HepG2 (cell line): ENCODE results near the gene PARP2. TPM values are rescaled to one million over a fixed set of nuclear protein-coding genes. Genes with fewer than 3 reads are reported as not detected.

Experiments
- ATAC-seq: fragments of 200-7000 bp; cut with Tn5 transposase; 3 replicates; pipeline ENCODE4 v1.9.1; 2020; ENCODE audit warnings: mild to moderate bottlenecking, moderate library complexity
- BruUV-seq: library from RNA; stranded (reverse); fragments of 400-500 nt; replicated peaks from 2 replicates; lab custom pipeline; 2021; lab: Mats Ljungman, UMichigan
- CTCF ChIA-PET: fragments of 300-600 bp; formaldehyde crosslinking; extraction: SDS; loops from one replicate; lab custom pipeline; 2021; ENCODE audit warnings: low total read pairs, inconsistent platforms, low intra/inter-chr PET ratio; lab: Yijun Ruan, JAX
- POLR2A ChIA-PET: fragments of 350-600 bp; sonication (Branson Sonifier 250); formaldehyde crosslinking; loops from one replicate; lab custom pipeline; 2020; ENCODE audit warnings: antibody characterized with exemption, inconsistent platforms; lab: Yijun Ruan, JAX
- DNase-seq: peaks from one replicate; pipeline ENCODE4 v3.0.0-alpha.2; 2015; ENCODE audit warnings: low spot score
- FAIRE-seq: peaks from 3 replicates; lab custom pipeline; 2011; peaks lifted over from hg19 to GRCh38; lab: Jason Lieb, UNC
- H2AFZ ChIP-seq: one replicate; pipeline ENCODE4 v1.6.1; 2011; ENCODE audit warnings: low read length, inconsistent platforms
- H3K27ac ChIP-seq: fragments of 300-600 bp; 3 replicates; pipeline ENCODE4 v1.8.0; 2011; ENCODE audit warnings: mixed run types, mild to moderate bottlenecking, mixed read lengths, low read length, inconsistent platforms; ENCODE audit not compliant: insufficient read depth; ENCODE audit errors: extremely low read length
- H3K27me3 ChIP-seq, 2 experiments: fragments of 200-600 bp in 1 of 2; 2 replicates in 1 of 2; 3 replicates in 1 of 2; pipeline versions ENCODE4 v1.6.0 to v1.8.0; 2011; ENCODE audit warnings: low read length in 2 of 2, mild to moderate bottlenecking in 2 of 2, moderate library complexity in 2 of 2, inconsistent platforms in 1 of 2; ENCODE audit not compliant: insufficient read depth in 2 of 2, control insufficient read depth in 1 of 2
- H3K36me3 ChIP-seq, 2 experiments: fragments of 200-600 bp in 1 of 2; replicated peaks in 1 of 2; 2 replicates in 1 of 2; 3 replicates in 1 of 2; pipeline versions ENCODE4 v1.5.1 to v1.8.0; 2011; ENCODE audit warnings: low read length in 2 of 2, inconsistent platforms in 1 of 2; ENCODE audit not compliant: insufficient read depth in 2 of 2, control insufficient read depth in 1 of 2
- H3K4me1 ChIP-seq: 2 replicates; pipeline ENCODE4 v1.5.1; 2012; ENCODE audit warnings: low read length, inconsistent platforms; ENCODE audit not compliant: insufficient read depth
- H3K4me2 ChIP-seq: 2 replicates; pipeline ENCODE4 v1.6.0; 2011; ENCODE audit warnings: low read depth, low read length, inconsistent platforms
- H3K4me3 ChIP-seq, 3 experiments: fragments of 200-600 bp in 1 of 3; sonication (generic), shearing (Covaris generic) in 1 of 3; replicated peaks in 1 of 3; 2 replicates each; pipeline ENCODE4 v1.5.1; 2011 to 2016; ENCODE audit warnings: low read length in 3 of 3, inconsistent platforms in 2 of 3, low read depth in 2 of 3, mild to moderate bottlenecking in 2 of 3, control low read depth in 1 of 3, mixed read lengths in 1 of 3; ENCODE audit not compliant: insufficient read depth in 1 of 3
- H3K79me2 ChIP-seq: one replicate; pipeline ENCODE4 v1.6.1; 2011; ENCODE audit warnings: low read length, inconsistent platforms; ENCODE audit not compliant: insufficient read depth
- H3K9ac ChIP-seq: 2 replicates; pipeline ENCODE4 v1.6.0; 2011; ENCODE audit warnings: mild to moderate bottlenecking, low read depth, low read length, inconsistent platforms; ENCODE audit not compliant: insufficient read depth
- H3K9me3 ChIP-seq: 2 replicates; pipeline ENCODE4 v1.5.1; 2012; ENCODE audit warnings: mild to moderate bottlenecking, low read length
- H4K20me1 ChIP-seq: 2 replicates; pipeline ENCODE4 v1.6.0; 2011; ENCODE audit warnings: inconsistent platforms, mild to moderate bottlenecking, low read length, moderate library complexity; ENCODE audit not compliant: insufficient read depth
- CEBPB ChIP-seq: IDR thresholded peaks from 2 replicates; pipeline ENCODE4 v1.6.1; 2011; ENCODE audit warnings: low read depth, low read length, improper control_type of control experiment, borderline replicate concordance
- NR2C2 ChIP-seq: sonication (generic); formaldehyde crosslinking; IDR thresholded peaks from 2 replicates; pipeline ENCODE4 v1.4.0; 2020; ENCODE audit warnings: missing genetic modification reagents, mild to moderate bottlenecking, moderate library complexity, borderline replicate concordance
- NR2F1 ChIP-seq, 2 experiments: fragments of 450-650 bp in 1 of 2; formaldehyde crosslinking in 1 of 2; IDR thresholded peaks; 2 replicates each; pipeline versions ENCODE4 v1.5.0 to v1.6.1; 2016 to 2020; ENCODE audit warnings: mild to moderate bottlenecking in 1 of 2, missing compliant biosample characterization in 1 of 2, missing genetic modification reagents in 1 of 2, moderate library complexity in 1 of 2
- NR2F6 ChIP-seq, 2 experiments: IDR thresholded peaks; 2 replicates each; pipeline ENCODE4 v1.6.1; 2016; ENCODE audit warnings: antibody characterized with exemption in 1 of 2, mild to moderate bottlenecking in 1 of 2
- RARA ChIP-seq: IDR thresholded peaks from 2 replicates; pipeline ENCODE4 v1.6.1; 2016; ENCODE audit warnings: missing genetic modification reagents, missing compliant biosample characterization
- SALL1 ChIP-seq: sonication (generic); formaldehyde crosslinking; IDR thresholded peaks from 2 replicates; pipeline ENCODE4 v1.8.0; 2022; ENCODE audit warnings: mild to moderate bottlenecking, missing genetic modification reagents
- SNRNP70 ChIP-seq: fragments of 200-400 bp; formaldehyde crosslinking; IDR thresholded peaks from 2 replicates; pipeline ENCODE4 v1.6.1; 2017; ENCODE audit warnings: mild to moderate bottlenecking, low read depth, low read length, moderate library complexity
- ZFYVE20 ChIP-seq: sonication (generic); formaldehyde crosslinking; IDR thresholded peaks from 2 replicates; pipeline ENCODE4 v1.8.0; 2023; ENCODE audit warnings: low read depth, mild to moderate bottlenecking, moderate library complexity, missing genetic modification reagents, borderline replicate concordance
- ZNF121 ChIP-seq: sonication (generic); formaldehyde crosslinking; IDR thresholded peaks from 2 replicates; pipeline ENCODE4 v1.5.0; 2020; ENCODE audit warnings: mild to moderate bottlenecking, missing genetic modification reagents
- ZNF354B ChIP-seq: sonication (generic); formaldehyde crosslinking; IDR thresholded peaks from 2 replicates; pipeline ENCODE4 v1.8.0; 2022; ENCODE audit warnings: mild to moderate bottlenecking, missing genetic modification reagents
- ZNF432 ChIP-seq: sonication (generic); formaldehyde crosslinking; IDR thresholded peaks from 2 replicates; pipeline ENCODE4 v1.5.0; 2020; ENCODE audit warnings: missing genetic modification reagents, mild to moderate bottlenecking, borderline replicate concordance
- ZNF512 ChIP-seq: sonication (generic); formaldehyde crosslinking; IDR thresholded peaks from 2 replicates; pipeline ENCODE4 v1.4.0; 2020; ENCODE audit warnings: mild to moderate bottlenecking, missing genetic modification reagents
- ZNF549 ChIP-seq: sonication (generic); formaldehyde crosslinking; IDR thresholded peaks from 2 replicates; pipeline ENCODE4 v1.5.0; 2020; ENCODE audit warnings: missing genetic modification reagents
- ZNF674 ChIP-seq: sonication (generic); formaldehyde crosslinking; IDR thresholded peaks from 2 replicates; pipeline ENCODE4 v1.5.0; 2020; ENCODE audit warnings: low read depth, mild to moderate bottlenecking, missing genetic modification reagents
- ZNF713 ChIP-seq: sonication (generic); formaldehyde crosslinking; IDR thresholded peaks from 2 replicates; pipeline ENCODE4 v1.4.0; 2020; ENCODE audit warnings: mild to moderate bottlenecking, missing genetic modification reagents
- ZNF749 ChIP-seq: sonication (generic); formaldehyde crosslinking; IDR thresholded peaks from 2 replicates; pipeline ENCODE4 v1.8.0; 2022; ENCODE audit warnings: mild to moderate bottlenecking, missing genetic modification reagents, moderate library complexity, borderline replicate concordance
- WGBS: methylation state at CpG from one replicate; pipeline ENCODE4 v1.1.6; 2017; ENCODE audit warnings: low lambda C conversion rate; 5-methylcytosine and 5-hydroxymethylcytosine counted together
- in situ Hi-C: cut with HindIII; loops from 2 replicates; pipeline ENCODE4 v1.10.0; 2017; ENCODE audit warnings: low pct_unique_long_range_greater_than_20kb; ENCODE audit not compliant: extremely low pct_ligation_motif_present
- intact Hi-C: fragments of 100-400 bp; cut with micrococcal nuclease; formaldehyde crosslinking; loops from one replicate; pipeline ENCODE4 v1.10.0; 2022; ENCODE audit not compliant: unreplicated experiment
- polyA plus RNA-seq, 8 experiments: library from polyadenylated mRNA; depleted of rRNA in 3 of 8; stranded (reverse) in 7 of 8; unstranded in 1 of 8; fragments of >200 nt; fragmentation: Illumina TruSeq in 4 of 8; extraction: Trizol in 4 of 8; gene quantifications; 2 replicates each; pipeline versions ENCODE4 v1.2.1 to v1.2.3, GENCODE V29; 2011 to 2016; ENCODE audit warnings: low read depth in 4 of 8, missing spikeins in 1 of 8, mixed read lengths in 1 of 8; ENCODE audit not compliant: insufficient read depth in 1 of 8
- total RNA-seq, 5 experiments: library from RNA; depleted of rRNA; stranded (reverse); fragments of >200 nt; fragmentation: Illumina TruSeq; extraction: Trizol; gene quantifications; 2 replicates each; pipeline ENCODE4 v1.2.3, GENCODE V29; 2016; ENCODE audit warnings: low read depth in 1 of 5
- TF ChIP-seq, protein P1 (sequence below): sonication (generic); formaldehyde crosslinking; IDR thresholded peaks from 2 replicates; pipeline ENCODE4 v1.4.0; 2020; ENCODE audit warnings: missing genetic modification reagents
- TF ChIP-seq, protein P2 (sequence below): sonication (generic); formaldehyde crosslinking; IDR thresholded peaks from 2 replicates; pipeline ENCODE4 v1.8.0; 2022; ENCODE audit warnings: missing genetic modification reagents, mild to moderate bottlenecking, borderline replicate concordance

Gene PARP2
- total and polyA plus RNA-seq, 2 of the 13 experiments (the other 11 are each of a cell fraction or from before 2014, with no cell fraction given), result 37.3 to 38.4 TPM

DNA sequence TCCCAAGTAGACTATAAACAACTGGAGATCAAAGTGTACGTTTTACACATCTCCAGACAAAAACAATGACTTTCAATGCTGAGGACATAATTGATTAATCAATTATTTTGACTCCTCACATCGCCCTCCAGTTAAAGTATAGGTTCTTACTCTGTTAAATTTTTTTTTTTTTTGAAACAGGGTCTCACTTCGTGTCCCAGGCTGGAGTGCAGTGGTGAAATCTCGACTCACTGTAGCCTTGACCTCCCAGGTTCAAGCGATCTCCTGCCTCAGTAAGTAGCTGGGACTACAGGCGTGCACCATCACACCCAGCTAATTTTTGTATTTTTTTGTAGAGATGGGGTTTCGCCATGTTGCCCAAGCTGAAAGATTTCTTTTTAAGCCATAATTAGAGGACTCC is 9.4 kb upstream of the PARP2 start:
- no peak overlapping the region for H2AFZ ChIP-seq
- peak overlapping the region; percentile 79 for H3K27ac ChIP-seq
- H3K9ac ChIP-seq, result peak overlapping the region; percentile 82; the same call in 1 of the 2 replicates
- ChIA-PET CTCF (no interaction called here), POLR2A (interaction anchor here (1.2 to 9.8 kb wide), 2 partner anchors 8 to 128 kb away, joined by 5 to 139 read pairs; partner anchors contain the start of genes PARP2 and PIP4P1)
- H3K4me3 ChIP-seq, result peak overlapping the region in 2 of 3 experiments; percentile 75 to 78; a peak in 2 of 6 replicates
- FAIRE-seq (no peak), ATAC-seq (no peak), DNase-seq (no peak)
- 11% methylated on average over 7 of the region's 7 CpGs for WGBS
- peaks cover 12% of the 10 kb centered on the region; the same call in 1 of the 2 replicates for H4K20me1 ChIP-seq
- peaks cover 39% of the 10 kb centered on the region for H3K79me2 ChIP-seq
- peaks cover 48% of the 10 kb centered on the region for H3K4me1 ChIP-seq
- H3K4me2 ChIP-seq, result peak overlapping the region; percentile 78
- no peaks in the 10 kb centered on the region; a peak in 1 of 5 replicates for H3K27me3 ChIP-seq
- intact Hi-C loops, result no loop called here
- H3K9me3 ChIP-seq, result no peaks in the 10 kb centered on the region
- no TSS peak for BruUV-seq
- H3K36me3 ChIP-seq, result peaks cover 0 to 2% of the 10 kb centered on the region in 2 experiments; a peak in 2 of 5 replicates
- in situ Hi-C loops, result loop anchor here (25.0 kb wide), 2 partner anchors 128 to 653 kb away; partner anchors contain the start of genes APEX1, METTL17, OSGEP and PIP4P1
- TF ChIP-seq ZNF549 (CRISPR knock-in tag) (no peak), SNRNP70 (no peak), ZNF121 (CRISPR knock-in tag) (peak; percentile 68), NR2F6 (IDR thresholded peaks at IDR 0.05) (0 out of 2 replicates have a peak, but pooled peaks have one; percentile 21), NR2F6 (CRISPR knock-in tag; IDR thresholded peaks at IDR 0.05) (peak; percentile 69), ZNF674 (CRISPR knock-in tag) (no peak), ZNF713 (CRISPR knock-in tag) (no peak), RARA (peak; percentile 28; the same call in 1 of the 2 replicates), ZNF749 (CRISPR knock-in tag) (no peak), NR2C2 (CRISPR knock-in tag) (0 out of 2 replicates have a peak, but pooled peaks have one; percentile 29), SALL1 (CRISPR knock-in tag) (0 out of 2 replicates have a peak, but pooled peaks have one; percentile 15), ZNF432 (CRISPR knock-in tag) (no peak), NR2F1 (CRISPR knock-in tag; IDR thresholded peaks at IDR 0.05) (0 out of 4 replicates have a peak, but pooled peaks of 1 of the 2 experiments have one; percentile 20), ZFYVE20 (CRISPR knock-in tag) (no peak), ZNF354B (no peak), ZNF512 (CRISPR knock-in tag) (no peak), CEBPB (no peak)
- TF ChIP-seq, protein P1, sequence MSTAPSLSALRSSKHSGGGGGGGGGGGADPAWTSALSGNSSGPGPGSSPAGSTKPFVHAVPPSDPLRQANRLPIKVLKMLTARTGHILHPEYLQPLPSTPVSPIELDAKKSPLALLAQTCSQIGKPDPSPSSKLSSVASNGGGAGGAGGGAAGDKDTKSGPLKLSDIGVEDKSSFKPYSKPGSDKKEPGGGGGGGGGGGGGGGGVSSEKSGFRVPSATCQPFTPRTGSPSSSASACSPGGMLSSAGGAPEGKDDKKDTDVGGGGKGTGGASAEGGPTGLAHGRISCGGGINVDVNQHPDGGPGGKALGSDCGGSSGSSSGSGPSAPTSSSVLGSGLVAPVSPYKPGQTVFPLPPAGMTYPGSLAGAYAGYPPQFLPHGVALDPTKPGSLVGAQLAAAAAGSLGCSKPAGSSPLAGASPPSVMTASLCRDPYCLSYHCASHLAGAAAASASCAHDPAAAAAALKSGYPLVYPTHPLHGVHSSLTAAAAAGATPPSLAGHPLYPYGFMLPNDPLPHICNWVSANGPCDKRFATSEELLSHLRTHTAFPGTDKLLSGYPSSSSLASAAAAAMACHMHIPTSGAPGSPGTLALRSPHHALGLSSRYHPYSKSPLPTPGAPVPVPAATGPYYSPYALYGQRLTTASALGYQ (CRISPR knock-in tag), result 0 out of 2 replicates have a peak, but pooled peaks have one; percentile 4
- TF ChIP-seq, protein P2, sequence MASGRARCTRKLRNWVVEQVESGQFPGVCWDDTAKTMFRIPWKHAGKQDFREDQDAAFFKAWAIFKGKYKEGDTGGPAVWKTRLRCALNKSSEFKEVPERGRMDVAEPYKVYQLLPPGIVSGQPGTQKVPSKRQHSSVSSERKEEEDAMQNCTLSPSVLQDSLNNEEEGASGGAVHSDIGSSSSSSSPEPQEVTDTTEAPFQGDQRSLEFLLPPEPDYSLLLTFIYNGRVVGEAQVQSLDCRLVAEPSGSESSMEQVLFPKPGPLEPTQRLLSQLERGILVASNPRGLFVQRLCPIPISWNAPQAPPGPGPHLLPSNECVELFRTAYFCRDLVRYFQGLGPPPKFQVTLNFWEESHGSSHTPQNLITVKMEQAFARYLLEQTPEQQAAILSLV (CRISPR knock-in tag), result no peak
